Liver (tissue), 9 donors: ENCODE measurements around the gene CIB1. TPM values are rescaled to one million over a fixed set of nuclear protein-coding genes. Genes with fewer than 3 reads are reported as not detected.

Experiments used
- DNase-seq: peaks from one replicate; pipeline ENCODE4 v3.0.0-alpha.2; 2017; ENCODE audit warnings: low spot score
- H3K27ac ChIP-seq, 2 donors: one replicate each; pipeline ENCODE4 v1.7.0; 2013; ENCODE audit warnings: inconsistent platforms in 2 of 2, low read length in 2 of 2, control low read depth in 1 of 2, low read depth in 1 of 2, mild to moderate bottlenecking in 1 of 2
- H3K27me3 ChIP-seq, 4 donors: one replicate each; pipeline versions ENCODE4 v1.6.1 to v1.7.0; 2013; ENCODE audit warnings: low read length in 3 of 4, inconsistent platforms in 1 of 4, mild to moderate bottlenecking in 1 of 4, moderate library complexity in 1 of 4; ENCODE audit not compliant: control insufficient read depth in 4 of 4, insufficient read depth in 4 of 4
- H3K36me3 ChIP-seq, 4 donors: one replicate each; pipeline versions ENCODE4 v1.6.1 to v1.7.0; 2013; ENCODE audit warnings: low read length in 3 of 4, mild to moderate bottlenecking in 3 of 4, low read depth in 1 of 4, moderate library complexity in 1 of 4; ENCODE audit not compliant: control insufficient read depth in 4 of 4, insufficient read depth in 3 of 4
- H3K4me1 ChIP-seq, 4 donors: one replicate each; pipeline versions ENCODE4 v1.6.1 to v1.7.0; 2013; ENCODE audit warnings: low read length in 3 of 4, mild to moderate bottlenecking in 3 of 4, moderate library complexity in 1 of 4; ENCODE audit not compliant: control insufficient read depth in 4 of 4, insufficient read depth in 4 of 4
- H3K4me3 ChIP-seq, 3 donors: one replicate each; pipeline versions ENCODE4 v1.6.1 to v1.7.0; 2013; ENCODE audit warnings: low read length in 3 of 3, control low read depth in 1 of 3, low read depth in 1 of 3, mild to moderate bottlenecking in 1 of 3
- H3K9ac ChIP-seq, 2 donors: one replicate each; pipeline ENCODE4 v1.7.0; 2013; ENCODE audit warnings: low read length in 2 of 2, mild to moderate bottlenecking in 2 of 2, moderate library complexity in 2 of 2, control low read depth in 1 of 2, low read depth in 1 of 2
- H3K9me3 ChIP-seq, 4 donors: one replicate each; pipeline versions ENCODE4 v1.6.1 to v1.7.0; 2013; ENCODE audit warnings: low read length in 3 of 4; ENCODE audit not compliant: control insufficient read depth in 4 of 4
- ATF3 ChIP-seq: IDR thresholded peaks from 2 replicates; pipeline ENCODE4 v1.6.1; 2016; ENCODE audit warnings: antibody characterized with exemption
- CTCF ChIP-seq: fragments of 150-350 bp; IDR thresholded peaks from 2 replicates; pipeline ENCODE4 v1.5.1; 2017; ENCODE audit warnings: improper control_type of control experiment, low read depth, low read length; ENCODE audit not compliant: missing input control
- EGR1 ChIP-seq, 2 donors: IDR thresholded peaks; 2 replicates each; pipeline ENCODE4 v1.6.1; 2016 to 2018; ENCODE audit warnings: antibody characterized with exemption in 2 of 2, low read depth in 2 of 2
- FOXA1 ChIP-seq: IDR thresholded peaks from 2 replicates; pipeline ENCODE4 v1.6.1; 2016; ENCODE audit warnings: antibody characterized with exemption
- FOXA2 ChIP-seq: IDR thresholded peaks from 2 replicates; pipeline ENCODE4 v1.6.1; 2016; ENCODE audit warnings: antibody characterized with exemption
- GABPA ChIP-seq, 2 donors: IDR thresholded peaks in 1 of 2; conservative IDR thresholded peaks in 1 of 2; 2 replicates each; pipeline ENCODE4 v1.6.1; 2016; ENCODE audit warnings: antibody characterized with exemption in 2 of 2, mild to moderate bottlenecking in 1 of 2, moderate library complexity in 1 of 2
- HNF4A ChIP-seq, 2 donors: conservative IDR thresholded peaks; 2 replicates each; pipeline ENCODE4 v1.6.1; 2016; ENCODE audit warnings: antibody characterized with exemption in 2 of 2, mild to moderate bottlenecking in 2 of 2
- HNF4G ChIP-seq: IDR thresholded peaks from 2 replicates; pipeline ENCODE4 v1.6.1; 2016; ENCODE audit warnings: antibody characterized with exemption
- JUND ChIP-seq, 2 donors: IDR thresholded peaks; 2 replicates each; pipeline ENCODE4 v1.6.1; 2016; ENCODE audit warnings: antibody characterized with exemption in 2 of 2
- MAX ChIP-seq: IDR thresholded peaks from 2 replicates; pipeline ENCODE4 v1.6.1; 2016; ENCODE audit warnings: antibody characterized with exemption
- NR2F2 ChIP-seq: IDR thresholded peaks from 2 replicates; pipeline ENCODE4 v1.6.1; 2016; ENCODE audit warnings: antibody characterized with exemption
- RAD21 ChIP-seq, 2 donors: IDR thresholded peaks; 2 replicates each; pipeline ENCODE4 v1.6.1; 2016; ENCODE audit warnings: antibody characterized with exemption in 2 of 2, mild to moderate bottlenecking in 2 of 2
- REST ChIP-seq: IDR thresholded peaks from 2 replicates; pipeline ENCODE4 v1.6.1; 2016; ENCODE audit warnings: antibody characterized with exemption, mild to moderate bottlenecking
- RXRA ChIP-seq, 2 donors: IDR thresholded peaks; 2 replicates each; pipeline ENCODE4 v1.6.1; 2017 to 2018; ENCODE audit warnings: antibody characterized with exemption in 2 of 2, mild to moderate bottlenecking in 1 of 2
- SP1 ChIP-seq: IDR thresholded peaks from 2 replicates; pipeline ENCODE4 v1.6.1; 2018; ENCODE audit warnings: antibody characterized with exemption, mild to moderate bottlenecking
- TAF1 ChIP-seq: conservative IDR thresholded peaks from 2 replicates; pipeline ENCODE4 v1.6.1; 2016; ENCODE audit warnings: antibody characterized with exemption, mild to moderate bottlenecking
- YY1 ChIP-seq: IDR thresholded peaks from 2 replicates; pipeline ENCODE4 v1.6.1; 2016; ENCODE audit warnings: antibody characterized with exemption, mild to moderate bottlenecking
- ZBTB33 ChIP-seq: IDR thresholded peaks from 2 replicates; pipeline ENCODE4 v1.6.1; 2016; ENCODE audit warnings: antibody characterized with exemption
- WGBS: extraction: QIAGEN DNeasy Blood & Tissue Kit; methylation state at CpG from one replicate; pipeline ENCODE4 v1.1.7; 2013; 5-methylcytosine and 5-hydroxymethylcytosine counted together
- polyA plus RNA-seq, 2 donors: library from polyadenylated mRNA; stranded (reverse) in 1 of 2; unstranded in 1 of 2; fragments of 200-250 nt in 1 of 2; fragments of >200 nt in 1 of 2; fragmentation: Nextera tagmentation in 1 of 2; extraction: Ambion mirVana in 1 of 2; gene quantifications; one replicate each; pipeline versions ENCODE4 v1.2.1 to v1.2.3, GENCODE V29; 2013 to 2015
- total RNA-seq, 2 donors: library from RNA; depleted of rRNA; stranded (reverse); fragments of >200 nt; gene quantifications; one replicate each; pipeline ENCODE4 v1.2.3, GENCODE V29; 2014
- donor health status: healthy.
- donor health status: healthy.
- donor health status: healthy.
- donor health status: healthy.
- donor health status: healthy.

Gene CIB1
- total and polyA plus RNA-seq, 4 donors: 14.9 to 107 (median 49.3) TPM

- WGBS: 86% methylated on average over 1 of the region's 1 CpG
- H3K9ac ChIP-seq: no peak overlapping the region
- no peaks in the 10 kb centered on the region for H3K9me3 ChIP-seq
- no peak overlapping the region for H3K4me3 ChIP-seq
- H3K36me3 ChIP-seq: peaks cover 5 to 27% (median 11%) of the 10 kb centered on the region in 4 donors
- DNase-seq: no peak
- H3K27me3 ChIP-seq: no peaks in the 10 kb centered on the region
- H3K4me1 ChIP-seq: peaks cover 5 to 26% (median 22%) of the 10 kb centered on the region in 4 donors
- TF ChIP-seq FOXA1 (no peak), HNF4G (no peak), FOXA2 (no peak), RXRA (IDR thresholded peaks at IDR 0.05) (no peak), HNF4A (conservative IDR thresholded peaks at IDR 0.05) (no peak), SP1 (no peak), NR2F2 (no peak), TAF1 (no peak), GABPA (IDR thresholded peaks at IDR 0.05 in 1 of 2, conservative IDR thresholded peaks at IDR 0.05 in 1 of 2) (no peak)
- no peak overlapping the region for H3K27ac ChIP-seq
Observed at GRCh38 chr15:90268415-90268814, 34.7 kb upstream of the CIB1 start.

GRCh38 chr15:90266485-90266884 is 32.7 kb upstream of the CIB1 start:
- WGBS: 37% methylated on average over 15 of the region's 15 CpGs
- Histone ChIP-seq H3K4me3 (peak overlapping the region; percentile 71 to 95 (median 79)), H3K9ac (peak overlapping the region; percentile 76 to 91), H3K4me1 (peaks cover 5 to 26% (median 22%) of the 10 kb centered on the region in 4 donors), H3K27ac (peak overlapping the region; percentile 96), H3K27me3 (no peaks in the 10 kb centered on the region), H3K36me3 (peaks cover 3 to 15% (median 7%) of the 10 kb centered on the region in 4 donors), H3K9me3 (no peaks in the 10 kb centered on the region)
- DNase-seq: no peak
- TF ChIP-seq HNF4G (no peak), CTCF (no peak), YY1 (no peak), SP1 (no peak), NR2F2 (no peak)

- Histone ChIP-seq H3K27ac (peak overlapping the region; percentile 96), H3K4me3 (peak overlapping the region; percentile 71 to 95 (median 79)), H3K4me1 (peaks cover 5 to 26% (median 22%) of the 10 kb centered on the region in 4 donors), H3K36me3 (peaks cover 0 to 10% (median 3%) of the 10 kb centered on the region in 4 donors), H3K9me3 (no peaks in the 10 kb centered on the region), H3K9ac (peak overlapping the region; percentile 76 to 91), H3K27me3 (no peaks in the 10 kb centered on the region)
- TF ChIP-seq ATF3: no peak
- no peak for TF ChIP-seq REST
- no peak for TF ChIP-seq NR2F2
- no peak for TF ChIP-seq HNF4G
- TF ChIP-seq FOXA2: no peak
- TF ChIP-seq GABPA (IDR thresholded peaks at IDR 0.05 in 1 of 2, conservative IDR thresholded peaks at IDR 0.05 in 1 of 2): no peak
- TF ChIP-seq RXRA (IDR thresholded peaks at IDR 0.05): no peak
- TF ChIP-seq RAD21 (IDR thresholded peaks at IDR 0.05): no peak
- no peak for TF ChIP-seq JUND (IDR thresholded peaks at IDR 0.05)
- no peak for TF ChIP-seq YY1
- no peak for TF ChIP-seq FOXA1
- TF ChIP-seq SP1: no peak
- no peak for TF ChIP-seq TAF1
- TF ChIP-seq MAX: no peak
- no peak for TF ChIP-seq HNF4A (conservative IDR thresholded peaks at IDR 0.05)
- no peak for TF ChIP-seq EGR1 (IDR thresholded peaks at IDR 0.05; ENCODE audit: low read depth in 2 of 2)
- no peak for TF ChIP-seq ZBTB33
- WGBS: under 1% methylated on average over 16 of the region's 16 CpGs
- DNase-seq: peak; percentile 57
Observed at GRCh38 chr15:90266061-90266431, 32.3 kb upstream of the CIB1 start.
